Measurements from ENCODE around the gene GRPEL1.

GRCh38 chr4:7052923-7053715 is 14.7 kb downstream of the GRPEL1 start:
- no peak for TF ChIP-seq CTCF (conservative IDR thresholded peaks at IDR 0.05; ENCODE audit: low read depth, low read length)
- no peak for TF ChIP-seq MXI1 (IDR thresholded peaks at IDR 0.05; ENCODE audit: borderline replicate concordance, low read depth, low read length)
- TF ChIP-seq RAD21 (IDR thresholded peaks at IDR 0.05; ENCODE audit: low read length), result no peak
- no peak for TF ChIP-seq POLR2A (IDR thresholded peaks at IDR 0.05; ENCODE audit: low read depth, low read length)
- no peak for TF ChIP-seq SMC3 (IDR thresholded peaks at IDR 0.05; ENCODE audit: low read depth, low read length)

Measured in IMR-90 (cell line).